Measurements from ENCODE around the gene NOL7. TPM values are rescaled to one million over a fixed set of nuclear protein-coding genes. Genes with fewer than 3 reads are reported as not detected.

Gene NOL7
- 10 to 100 TPM; 51.5 to 54.3 TPM for total RNA-seq

DNA sequence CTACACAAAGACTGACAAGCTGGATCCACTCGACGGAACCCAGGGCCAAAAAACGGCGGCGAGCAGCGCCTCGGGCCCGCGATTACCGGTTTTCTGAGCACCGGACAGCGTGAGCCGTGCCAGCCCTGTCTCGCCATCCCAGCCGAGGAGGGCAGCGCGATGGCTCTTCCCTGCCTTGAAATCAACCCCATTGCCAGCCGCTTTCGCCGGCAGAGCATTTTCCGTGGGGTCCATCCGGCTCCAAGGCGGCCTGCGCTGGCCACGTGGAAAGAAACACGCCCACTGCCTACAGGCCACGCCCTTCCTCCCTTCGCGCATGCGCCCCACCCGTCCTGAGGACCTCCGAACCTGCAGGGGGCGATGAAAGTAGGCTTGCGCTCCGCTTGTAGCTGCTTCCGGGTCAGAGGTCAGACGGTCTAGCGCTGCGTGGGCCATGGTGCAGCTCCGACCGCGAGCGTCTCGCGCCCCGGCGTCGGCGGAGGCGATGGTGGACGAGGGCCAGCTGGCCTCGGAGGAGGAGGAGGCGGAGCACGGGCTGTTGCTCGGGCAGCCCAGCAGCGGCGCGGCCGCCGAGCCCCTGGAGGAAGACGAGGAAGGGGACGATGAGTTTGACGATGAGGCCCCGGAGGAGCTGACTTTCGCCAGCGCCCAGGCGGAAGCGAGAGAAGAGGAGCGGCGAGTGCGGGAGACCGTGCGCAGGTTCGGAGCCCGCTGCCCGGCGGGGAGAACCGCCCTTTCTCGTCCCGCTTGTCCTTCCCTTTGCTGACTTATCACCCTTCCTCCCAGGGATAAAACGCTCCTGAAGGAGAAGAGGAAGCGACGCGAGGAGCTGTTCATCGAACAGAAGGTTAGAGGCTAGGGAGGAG, at the start of gene NOL7:
NOL7 (plus strand) TSS at position 410 of the 866 bp plus-strand sequence; CDS start at position 434, 24 bp downstream.
- Mint-ChIP-seq H3K36me3 (ENCODE audit: insufficient read depth in 2 of 2) (peaks cover 8 to 21% of the 10 kb centered on the region in 2 donors), H3K4me1 (ENCODE audit: low read depth) (peaks cover 39% of the 10 kb centered on the region)

GRCh38 chr6:13565921-13566320, 49.2 kb upstream of the NOL7 start:
- DNase-seq (no peak), ATAC-seq (replicated peaks in 1 of 2) (no peak)
- Mint-ChIP-seq H3K27me3 (ENCODE audit: low read depth) (peaks cover 6% of the 10 kb centered on the region), H3K4me3 (no peak overlapping the region), H3K9me3 (no peaks in the 10 kb centered on the region), H3K36me3 (ENCODE audit: insufficient read depth in 2 of 2) (no peaks in the 10 kb centered on the region), H3K4me1 (ENCODE audit: low read depth) (no peaks in the 10 kb centered on the region), H3K27ac (no peak overlapping the region)

More for the DNA sequence above, at the start of gene NOL7:
- DNase-seq (peak; percentile 99), ATAC-seq (replicated peaks in 1 of 2) (peak; percentile 94 to 95)
- peak within 1 kb of the TSS; percentile 98 for H3K4me3 Mint-ChIP-seq
- H3K27me3 Mint-ChIP-seq (ENCODE audit: low read depth): no peaks in the 10 kb centered on the region
- peak within 1 kb of the TSS; percentile 96 for H3K27ac Mint-ChIP-seq
- H3K9me3 Mint-ChIP-seq: no peaks in the 10 kb centered on the region

- H3K27me3 Mint-ChIP-seq (ENCODE audit: low read depth): peaks cover 6% of the 10 kb centered on the region
- no peak overlapping the region for H3K4me3 Mint-ChIP-seq
- H3K27ac Mint-ChIP-seq: no peak overlapping the region
- H3K4me1 Mint-ChIP-seq (ENCODE audit: low read depth): no peaks in the 10 kb centered on the region
- ATAC-seq (replicated peaks in 1 of 2) (no peak), DNase-seq (no peak)
- H3K36me3 Mint-ChIP-seq (ENCODE audit: insufficient read depth in 2 of 2): no peaks in the 10 kb centered on the region
- H3K9me3 Mint-ChIP-seq: no peaks in the 10 kb centered on the region
Observed at GRCh38 chr6:13566500-13566899, 48.6 kb upstream of the NOL7 start.

DNA sequence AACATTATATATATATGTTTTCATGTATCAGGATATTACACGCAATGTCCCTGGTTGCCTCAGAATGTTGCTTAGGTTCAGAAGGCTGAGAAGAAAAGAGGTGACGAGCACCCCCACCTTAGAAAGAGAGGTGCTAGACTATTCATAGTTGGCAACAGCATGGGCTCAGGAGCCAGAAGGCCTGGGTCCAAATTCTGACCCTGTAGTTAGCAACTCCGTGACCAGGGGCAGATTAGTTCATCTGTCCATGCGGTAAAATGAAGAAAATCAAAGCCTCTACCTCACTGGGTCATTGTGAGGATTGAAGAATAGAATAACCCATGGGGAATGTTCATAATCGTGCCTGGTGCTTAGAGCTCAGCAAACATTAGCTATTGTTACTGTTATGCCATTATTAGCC, 46.2 kb upstream of the NOL7 start:
- H3K4me3 Mint-ChIP-seq: no peak overlapping the region
- no peak for DNase-seq
- H3K9me3 Mint-ChIP-seq: no peaks in the 10 kb centered on the region
- H3K27me3 Mint-ChIP-seq (ENCODE audit: low read depth): peaks cover 6% of the 10 kb centered on the region
- H3K4me1 Mint-ChIP-seq (ENCODE audit: low read depth): peaks cover 13% of the 10 kb centered on the region
- H3K27ac Mint-ChIP-seq: no peak overlapping the region
- no peaks in the 10 kb centered on the region for H3K36me3 Mint-ChIP-seq (ENCODE audit: insufficient read depth in 2 of 2)
- ATAC-seq (replicated peaks in 1 of 2): no peak

DNA sequence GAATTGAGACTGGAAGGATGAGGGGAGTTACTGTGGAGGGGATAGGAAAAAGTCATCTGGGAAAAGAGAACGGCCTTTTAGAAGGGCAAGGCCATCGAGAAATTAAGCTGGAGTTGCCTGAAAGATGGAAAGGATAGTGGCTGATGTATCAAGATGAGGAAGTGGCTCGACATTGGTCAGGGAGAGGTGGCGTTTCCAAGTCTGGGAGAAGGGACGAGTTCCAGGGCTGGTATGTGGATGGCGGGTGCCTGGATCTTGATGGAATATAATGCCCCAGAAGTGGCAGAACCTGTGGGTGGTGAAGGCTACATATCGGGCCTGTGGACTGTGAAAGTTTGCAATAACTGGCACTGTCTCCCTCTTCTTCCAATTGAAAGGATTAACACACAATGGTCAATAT, 42.9 kb upstream of the NOL7 start:
- H3K36me3 Mint-ChIP-seq (ENCODE audit: insufficient read depth in 2 of 2): no peaks in the 10 kb centered on the region
- no peaks in the 10 kb centered on the region for H3K9me3 Mint-ChIP-seq
- no peak for DNase-seq
- H3K27ac Mint-ChIP-seq: no peak overlapping the region
- no peaks in the 10 kb centered on the region for H3K27me3 Mint-ChIP-seq (ENCODE audit: low read depth)
- peaks cover 32% of the 10 kb centered on the region for H3K4me1 Mint-ChIP-seq (ENCODE audit: low read depth)
- peak overlapping the region in 1 of 2 donors; percentile 0 for H3K4me3 Mint-ChIP-seq
- no peak for ATAC-seq (replicated peaks in 1 of 2)

DNA sequence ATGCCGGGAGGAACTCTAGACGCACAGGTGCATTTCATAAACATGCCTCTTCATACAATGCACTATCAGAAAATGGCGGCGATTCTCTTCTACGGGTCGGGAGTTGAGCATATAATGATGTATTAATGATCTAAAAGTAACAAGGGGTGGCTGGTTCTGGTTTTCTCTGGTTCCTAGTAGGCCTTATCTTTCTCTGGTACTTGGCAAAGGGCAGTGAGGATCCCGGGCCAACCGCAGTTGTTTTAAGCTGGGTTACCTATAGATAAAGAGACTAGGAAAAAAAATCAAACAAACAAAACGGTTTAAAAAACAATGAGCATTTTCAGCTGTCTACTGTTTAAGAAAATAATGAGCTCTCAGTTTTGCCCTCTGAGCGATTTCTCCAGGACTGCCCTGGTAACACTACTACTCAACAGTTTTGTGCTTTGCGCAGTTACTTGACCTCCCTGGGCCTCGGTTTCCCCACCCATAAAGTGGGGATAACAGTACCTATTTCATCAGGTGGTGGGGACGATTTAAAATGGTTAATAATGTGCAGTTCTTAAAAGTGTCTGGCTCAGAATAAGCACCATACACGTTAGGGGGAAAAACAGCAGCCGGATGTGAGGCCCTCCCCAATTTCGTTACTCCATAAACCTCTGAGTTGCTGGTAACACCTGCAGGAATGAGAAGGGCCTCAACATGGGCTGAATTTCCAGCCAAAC, 42.0 kb upstream of the NOL7 start:
- Mint-ChIP-seq H3K27me3 (ENCODE audit: low read depth) (no peaks in the 10 kb centered on the region), H3K27ac (no peak overlapping the region), H3K4me3 (peak overlapping the region; percentile 97), H3K9me3 (peaks cover 0 to 2% of the 10 kb centered on the region in 2 donors), H3K36me3 (ENCODE audit: insufficient read depth in 2 of 2) (peaks cover 2 to 4% of the 10 kb centered on the region in 2 donors), H3K4me1 (ENCODE audit: low read depth) (peaks cover 39% of the 10 kb centered on the region)
- ATAC-seq (replicated peaks in 1 of 2): no peak
- no peak for DNase-seq

GRCh38 chr6:13573669-13574110, 41.4 kb upstream of the NOL7 start:
- Mint-ChIP-seq H3K27me3 (ENCODE audit: low read depth) (no peaks in the 10 kb centered on the region), H3K27ac (peak overlapping the region; percentile 90), H3K4me3 (peak overlapping the region; percentile 97), H3K36me3 (ENCODE audit: insufficient read depth in 2 of 2) (peaks cover 2 to 5% of the 10 kb centered on the region in 2 donors), H3K9me3 (peaks cover 0 to 2% of the 10 kb centered on the region in 2 donors), H3K4me1 (ENCODE audit: low read depth) (peaks cover 39% of the 10 kb centered on the region)
- ATAC-seq (replicated peaks in 1 of 2) (no peak), DNase-seq (peak; percentile 7 to 8)

- Mint-ChIP-seq H3K27ac (peak overlapping the region; percentile 93), H3K27me3 (ENCODE audit: low read depth) (no peaks in the 10 kb centered on the region), H3K9me3 (peaks cover 0 to 2% of the 10 kb centered on the region in 2 donors), H3K36me3 (ENCODE audit: insufficient read depth in 2 of 2) (peaks cover 2 to 5% of the 10 kb centered on the region in 2 donors), H3K4me1 (ENCODE audit: low read depth) (peaks cover 39% of the 10 kb centered on the region), H3K4me3 (peak overlapping the region; percentile 97)
- peak; percentile 93 to 95 for DNase-seq
- ATAC-seq (replicated peaks in 1 of 2): peak; percentile 82 to 84
Observed at GRCh38 chr6:13574149-13574570, 41.0 kb upstream of the NOL7 start.

DNA sequence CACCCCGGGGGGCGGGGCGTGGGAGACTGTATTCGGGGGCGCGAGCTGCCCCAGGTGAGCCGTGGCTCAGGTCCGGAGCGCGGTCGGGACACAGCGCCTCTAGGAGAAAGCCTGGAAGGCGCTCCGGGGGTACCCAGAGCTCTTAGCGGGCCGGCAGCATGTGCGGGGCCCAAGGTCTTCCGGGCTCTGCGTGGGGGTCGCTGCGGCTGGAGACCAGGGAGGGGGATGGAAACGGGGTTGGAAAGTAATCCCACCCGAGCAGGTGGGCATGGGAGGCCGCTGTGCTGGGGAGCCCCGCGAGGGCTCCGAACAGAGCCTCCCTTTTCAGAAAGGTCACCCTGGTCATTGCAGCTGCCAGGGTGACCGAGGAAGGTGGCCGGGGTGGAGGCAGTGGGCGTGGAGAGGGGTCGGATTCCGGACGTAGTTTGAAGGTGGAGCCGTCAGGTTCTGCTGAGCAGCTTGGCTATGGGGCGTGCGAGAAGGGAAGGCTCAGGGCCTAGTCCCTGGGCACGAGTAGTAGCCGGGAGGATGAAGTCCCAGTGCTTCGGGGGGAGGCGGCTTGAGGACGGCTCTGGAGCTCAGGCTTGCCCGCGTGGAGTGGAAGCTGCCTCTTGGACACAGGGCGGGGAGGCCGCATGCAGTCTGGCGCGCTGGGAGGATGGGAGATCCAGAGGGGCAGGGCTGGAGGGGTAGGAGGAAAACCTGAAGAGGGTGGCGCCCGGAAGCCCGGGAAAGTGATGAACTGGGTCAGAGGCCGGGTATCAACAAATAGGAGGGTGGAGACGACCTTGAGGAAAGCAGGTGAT, 40.4 kb upstream of the NOL7 start, which contains the start of gene SIRT5:
SIRT5 (plus strand) TSS at position 31 of the 806 bp plus-strand sequence. CDS start 9,510 bp downstream, outside the sequence.
- Mint-ChIP-seq H3K27me3 (ENCODE audit: low read depth) (no peaks in the 10 kb centered on the region), H3K4me3 (peak within 1 kb of the TSS; percentile 97), H3K36me3 (ENCODE audit: insufficient read depth in 2 of 2) (peaks cover 2 to 5% of the 10 kb centered on the region in 2 donors), H3K4me1 (ENCODE audit: low read depth) (peaks cover 39% of the 10 kb centered on the region), H3K9me3 (peaks cover 0 to 2% of the 10 kb centered on the region in 2 donors), H3K27ac (peak within 1 kb of the TSS; percentile 93)
- peak; percentile 82 to 86 for DNase-seq
- peak; percentile 75 to 76 for ATAC-seq (replicated peaks in 1 of 2)

DNA sequence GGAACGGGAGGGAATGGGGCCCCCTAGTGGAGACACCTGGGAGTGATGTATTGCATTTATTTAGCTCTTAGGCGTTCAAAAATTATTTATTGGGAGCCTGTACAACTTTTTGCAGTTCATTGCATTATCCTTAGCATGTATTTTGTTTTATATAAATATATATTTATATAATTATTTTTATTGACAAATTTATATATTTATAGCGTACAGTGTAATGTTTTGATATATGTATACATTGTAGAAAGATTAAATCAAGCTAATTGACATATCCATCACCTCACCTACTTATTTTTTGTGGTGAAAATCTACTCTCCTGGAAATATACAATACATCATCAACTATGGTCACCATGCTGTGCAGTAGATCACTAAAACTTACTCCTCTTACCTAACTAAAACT, 39.8 kb upstream of the NOL7 start:
- DNase-seq (no peak), ATAC-seq (replicated peaks in 1 of 2) (no peak)
- Mint-ChIP-seq H3K4me1 (ENCODE audit: low read depth) (peaks cover 39% of the 10 kb centered on the region), H3K9me3 (peaks cover 0 to 2% of the 10 kb centered on the region in 2 donors), H3K4me3 (peak overlapping the region; percentile 97), H3K36me3 (ENCODE audit: insufficient read depth in 2 of 2) (peaks cover 2 to 5% of the 10 kb centered on the region in 2 donors), H3K27ac (peak overlapping the region; percentile 93), H3K27me3 (ENCODE audit: low read depth) (no peaks in the 10 kb centered on the region)

DNA sequence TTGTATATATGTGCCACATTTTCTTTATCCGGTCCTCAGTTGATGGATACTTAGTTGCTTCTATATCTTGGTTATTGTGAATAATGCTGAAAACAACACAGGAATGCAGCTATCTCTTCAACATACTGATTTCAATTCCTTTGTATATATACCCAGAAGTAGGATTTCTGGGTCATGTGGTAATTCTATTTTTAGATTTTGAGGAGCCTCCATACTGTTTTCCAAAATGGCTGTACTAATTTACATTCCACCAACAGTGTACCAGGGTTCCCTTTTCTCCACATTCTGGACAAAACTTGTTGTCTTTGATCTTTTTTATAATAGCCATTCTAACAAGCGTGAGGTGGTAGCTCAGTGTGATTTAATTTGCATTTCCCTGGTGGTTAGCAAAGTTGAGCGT, 39.1 kb upstream of the NOL7 start:
- H3K27me3 Mint-ChIP-seq (ENCODE audit: low read depth): no peaks in the 10 kb centered on the region
- peaks cover 39% of the 10 kb centered on the region for H3K4me1 Mint-ChIP-seq (ENCODE audit: low read depth)
- no peak for ATAC-seq (replicated peaks in 1 of 2)
- DNase-seq: no peak
- H3K36me3 Mint-ChIP-seq (ENCODE audit: insufficient read depth in 2 of 2): peaks cover 2 to 11% of the 10 kb centered on the region in 2 donors
- H3K9me3 Mint-ChIP-seq: peaks cover 0 to 2% of the 10 kb centered on the region in 2 donors
- peak overlapping the region; percentile 27 for H3K27ac Mint-ChIP-seq
- H3K4me3 Mint-ChIP-seq: peak overlapping the region; percentile 66 to 69

DNA sequence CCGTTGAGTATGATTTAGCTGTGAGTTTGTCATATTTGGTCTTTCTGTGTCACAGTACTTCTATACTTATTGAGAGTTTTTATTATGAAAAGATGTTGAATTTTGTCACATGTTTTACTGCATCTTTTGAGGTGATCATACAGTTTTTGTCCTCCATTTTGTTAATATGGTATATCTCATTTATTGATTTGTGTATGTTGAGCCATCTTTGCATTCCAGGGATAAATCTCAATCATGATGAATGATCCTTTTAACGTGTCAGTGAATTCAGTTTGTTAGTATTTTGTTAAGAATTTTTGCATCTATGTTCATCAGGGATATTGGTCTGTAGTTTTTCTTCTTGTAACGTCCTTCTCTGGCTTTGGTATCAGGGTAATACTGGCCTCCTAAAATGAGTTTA, 37.2 kb upstream of the NOL7 start:
- Mint-ChIP-seq H3K27ac (no peak overlapping the region), H3K4me1 (ENCODE audit: low read depth) (peaks cover 36% of the 10 kb centered on the region), H3K27me3 (ENCODE audit: low read depth) (no peaks in the 10 kb centered on the region), H3K36me3 (ENCODE audit: insufficient read depth in 2 of 2) (peaks cover 2 to 11% of the 10 kb centered on the region in 2 donors), H3K4me3 (no peak overlapping the region), H3K9me3 (peaks cover 0 to 2% of the 10 kb centered on the region in 2 donors)
- DNase-seq: no peak
- ATAC-seq (replicated peaks in 1 of 2): no peak
